Limb (tissue), 2 donors: ENCODE results near the gene FNDC7.
"Not testable (repeated sequence)": the region's sequence is repeated elsewhere in the genome, so short reads cannot be mapped to it uniquely, and the experiment has no call there.

Source experiments
- DNase-seq, 2 donors: peaks; one replicate each; pipeline ENCODE4 v3.0.0-alpha.2; 2016; ENCODE audit errors: extremely low spot score in 2 of 2

Gene FNDC7

GRCh38 chr1:108699375-108700332 is 13.1 kb upstream of the FNDC7 start:
- no peak for DNase-seq

- DNase-seq = no peak
These were observed 11.4 kb upstream of the FNDC7 start for GRCh38 chr1:108701176-108701849.

- DNase-seq = not testable (repeated sequence)
These were observed 10.6 kb upstream of the FNDC7 start for GRCh38 chr1:108702109-108702508.

- no peak for DNase-seq
These were observed 8.8 kb upstream of the FNDC7 start for GRCh38 chr1:108703939-108704338.

- DNase-seq = no peak
These were observed 8.2 kb upstream of the FNDC7 start for GRCh38 chr1:108704496-108704895.

GRCh38 chr1:108706643-108707042 is 6.1 kb upstream of the FNDC7 start:
- no peak for DNase-seq

- DNase-seq = no peak
These were observed 3.7 kb upstream of the FNDC7 start for GRCh38 chr1:108708691-108709660.

GRCh38 chr1:108715932-108716331 is 3.2 kb downstream of the FNDC7 start:
- no peak for DNase-seq

GRCh38 chr1:108716437-108717230 is 3.9 kb downstream of the FNDC7 start:
- DNase-seq = no peak

GRCh38 chr1:108717774-108718316 is 5.1 kb downstream of the FNDC7 start:
- no peak for DNase-seq

GRCh38 chr1:108718927-108719655 is 6.4 kb downstream of the FNDC7 start:
- no peak for DNase-seq

- no peak for DNase-seq
These were observed 7.1 kb downstream of the FNDC7 start for GRCh38 chr1:108719656-108720435.

- DNase-seq = no peak
These were observed 9.6 kb downstream of the FNDC7 start for GRCh38 chr1:108722292-108722691.

- no peak for DNase-seq
These were observed 13.2 kb downstream of the FNDC7 start for GRCh38 chr1:108725906-108726305.

- no peak for DNase-seq
These were observed 15.7 kb downstream of the FNDC7 start for GRCh38 chr1:108728327-108728923.

- DNase-seq = no peak
These were observed 16.8 kb downstream of the FNDC7 start for GRCh38 chr1:108729481-108729880.

GRCh38 chr1:108732398-108732797 is 19.7 kb downstream of the FNDC7 start:
- no peak for DNase-seq

GRCh38 chr1:108734171-108734865 is 21.6 kb downstream of the FNDC7 start:
- no peak for DNase-seq
